Measurements from ENCODE around the gene CTNNBIP1. TPM values are rescaled to one million over a fixed set of nuclear protein-coding genes. Genes with fewer than 3 reads are reported as not detected.
A peak's percentile ranks its signal among the peaks of the same experiment; 100 is the strongest.

Gene CTNNBIP1
- total and polyA plus RNA-seq, 2 of the 8 experiments (the other 6 are each of a cell fraction or from before 2014, with no cell fraction given), result 40.9 to 46.6 TPM

GRCh38 chr1:9867408-9868243 lies 42.4 kb downstream of the CTNNBIP1 start (continued):
- no peak for TF ChIP-seq CHD2 (IDR thresholded peaks at IDR 0.05; ENCODE audit: low read length)
- TF ChIP-seq NANOG (IDR thresholded peaks at IDR 0.05; ENCODE audit: insufficient read depth, low read depth, low read length, poor library complexity, severe bottlenecking), result no peak
- no peak for TF ChIP-seq EZH2 (IDR thresholded peaks at IDR 0.05; ENCODE audit: low read depth, low read length, severe bottlenecking)
- no peak for TF ChIP-seq POLR2A (IDR thresholded peaks at IDR 0.05; ENCODE audit: control extremely low read depth in 1 of 2, low read depth in 2 of 2, low read length in 2 of 2)
- TF ChIP-seq E2F6 (IDR thresholded peaks at IDR 0.05), result no peak
- no peak for TF ChIP-seq ZNF274 (IDR thresholded peaks at IDR 0.05; ENCODE audit: borderline replicate concordance, extremely low read depth, low read length)
- TF ChIP-seq ATF2 (IDR thresholded peaks at IDR 0.05; ENCODE audit: low read length), result no peak
- no peak for TF ChIP-seq GTF2F1 (IDR thresholded peaks at IDR 0.05; ENCODE audit: borderline replicate concordance, low read depth, low read length)
- no peak for TF ChIP-seq KDM4A (IDR thresholded peaks at IDR 0.05; ENCODE audit: low read depth, low read length, severe bottlenecking)
- TF ChIP-seq CHD1 (IDR thresholded peaks at IDR 0.05; ENCODE audit: low read depth, low read length), result no peak
- no peak for TF ChIP-seq MAFK (IDR thresholded peaks at IDR 0.05; ENCODE audit: low read depth, low read length)
- no peak for TF ChIP-seq CTBP2 (IDR thresholded peaks at IDR 0.05; ENCODE audit: borderline replicate concordance, insufficient read depth, insufficient read length, low read length)
- no peak for TF ChIP-seq TCF12 (IDR thresholded peaks at IDR 0.05; ENCODE audit: low read depth, low read length)
- no peak for TF ChIP-seq ASH2L (IDR thresholded peaks at IDR 0.05; ENCODE audit: low read length)
- TF ChIP-seq KDM1A (IDR thresholded peaks at IDR 0.05; ENCODE audit: borderline replicate concordance, low read length), result no peak
- TF ChIP-seq BRCA1 (IDR thresholded peaks at IDR 0.05; ENCODE audit: low read depth, low read length), result peak; percentile 28; the same call in 1 of the 2 replicates
- no peak for TF ChIP-seq SP2 (IDR thresholded peaks at IDR 0.05; ENCODE audit: low read length)
- no peak for TF ChIP-seq POU5F1 (IDR thresholded peaks at IDR 0.05; ENCODE audit: low read depth, low read length)
- no peak for TF ChIP-seq HDAC2 (IDR thresholded peaks at IDR 0.05; ENCODE audit: borderline replicate concordance in 1 of 2, low read depth in 2 of 2, low read length in 2 of 2)
- no peak for TF ChIP-seq CEBPB (IDR thresholded peaks at IDR 0.05; ENCODE audit: low read depth, low read length)
- peak; percentile 99 for TF ChIP-seq RAD21 (IDR thresholded peaks at IDR 0.05 in 1 of 2, conservative IDR thresholded peaks at IDR 0.05 in 1 of 2; ENCODE audit: low read depth in 2 of 2, low read length in 2 of 2)
- no peak; the same call in 1 of the 2 replicates for TF ChIP-seq KDM5A (IDR thresholded peaks at IDR 0.05; ENCODE audit: low read length)
